NB4 (cell line): ENCODE data around the gene KLHL11.

Experiments used
- DNase-seq: peaks from one replicate; pipeline ENCODE4 v3.0.0; 2010; ENCODE audit warnings: low read depth
- H3K4me3 ChIP-seq: one replicate; pipeline ENCODE4 v1.5.1; 2011; ENCODE audit warnings: mild to moderate bottlenecking, low read depth, low read length, moderate library complexity
- MAX ChIP-seq: IDR thresholded peaks from 2 replicates; pipeline ENCODE4 v1.6.1; 2011; ENCODE audit warnings: low read depth, low read length
- MYC ChIP-seq: IDR thresholded peaks from 2 replicates; pipeline ENCODE4 v1.6.1; 2011; ENCODE audit warnings: low read depth, low read length
- POLR2A ChIP-seq: IDR thresholded peaks from 2 replicates; pipeline ENCODE4 v1.6.1; 2011; ENCODE audit warnings: mild to moderate bottlenecking; ENCODE audit not compliant: insufficient read length; ENCODE audit errors: extremely low read depth
- TF ChIP-seq, protein P1 (sequence below): IDR thresholded peaks from one replicate; pipeline ENCODE4 v1.5.1; 2012; ENCODE audit warnings: low read depth, low read length

KLHL11 gene

GRCh38 chr17:41894791-41895331, 29.6 kb upstream of the KLHL11 start:
- DNase-seq, result no peak
- no peak overlapping the region for H3K4me3 ChIP-seq
- TF ChIP-seq, protein P1, sequence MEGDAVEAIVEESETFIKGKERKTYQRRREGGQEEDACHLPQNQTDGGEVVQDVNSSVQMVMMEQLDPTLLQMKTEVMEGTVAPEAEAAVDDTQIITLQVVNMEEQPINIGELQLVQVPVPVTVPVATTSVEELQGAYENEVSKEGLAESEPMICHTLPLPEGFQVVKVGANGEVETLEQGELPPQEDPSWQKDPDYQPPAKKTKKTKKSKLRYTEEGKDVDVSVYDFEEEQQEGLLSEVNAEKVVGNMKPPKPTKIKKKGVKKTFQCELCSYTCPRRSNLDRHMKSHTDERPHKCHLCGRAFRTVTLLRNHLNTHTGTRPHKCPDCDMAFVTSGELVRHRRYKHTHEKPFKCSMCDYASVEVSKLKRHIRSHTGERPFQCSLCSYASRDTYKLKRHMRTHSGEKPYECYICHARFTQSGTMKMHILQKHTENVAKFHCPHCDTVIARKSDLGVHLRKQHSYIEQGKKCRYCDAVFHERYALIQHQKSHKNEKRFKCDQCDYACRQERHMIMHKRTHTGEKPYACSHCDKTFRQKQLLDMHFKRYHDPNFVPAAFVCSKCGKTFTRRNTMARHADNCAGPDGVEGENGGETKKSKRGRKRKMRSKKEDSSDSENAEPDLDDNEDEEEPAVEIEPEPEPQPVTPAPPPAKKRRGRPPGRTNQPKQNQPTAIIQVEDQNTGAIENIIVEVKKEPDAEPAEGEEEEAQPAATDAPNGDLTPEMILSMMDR, result no peak
- TF ChIP-seq MYC, result no peak
- TF ChIP-seq POLR2A, result no peak
- no peak for TF ChIP-seq MAX

DNA sequence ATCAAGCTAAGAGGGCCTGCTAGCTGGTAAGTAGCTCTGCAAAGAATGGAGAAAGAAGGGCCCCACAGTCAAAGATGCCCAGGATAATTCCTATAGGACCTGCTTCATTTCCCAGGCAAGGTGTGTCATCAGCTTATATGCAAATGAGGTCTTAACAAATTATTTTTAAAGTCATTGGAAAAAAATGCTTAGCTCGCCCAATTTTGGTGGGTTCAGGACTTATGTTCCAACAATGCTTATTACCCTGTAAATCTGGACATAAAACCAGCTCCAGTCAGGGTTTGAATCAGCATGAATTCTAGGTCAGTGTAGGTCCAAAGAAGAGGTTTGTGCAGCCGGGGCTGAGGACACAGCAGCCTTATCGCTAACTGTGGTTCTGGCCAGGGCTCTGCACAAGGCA, 28.2 kb upstream of the KLHL11 start:
- H3K4me3 ChIP-seq, result no peak overlapping the region
- DNase-seq, result no peak
- TF ChIP-seq POLR2A, result no peak
- TF ChIP-seq MYC, result no peak

DNA sequence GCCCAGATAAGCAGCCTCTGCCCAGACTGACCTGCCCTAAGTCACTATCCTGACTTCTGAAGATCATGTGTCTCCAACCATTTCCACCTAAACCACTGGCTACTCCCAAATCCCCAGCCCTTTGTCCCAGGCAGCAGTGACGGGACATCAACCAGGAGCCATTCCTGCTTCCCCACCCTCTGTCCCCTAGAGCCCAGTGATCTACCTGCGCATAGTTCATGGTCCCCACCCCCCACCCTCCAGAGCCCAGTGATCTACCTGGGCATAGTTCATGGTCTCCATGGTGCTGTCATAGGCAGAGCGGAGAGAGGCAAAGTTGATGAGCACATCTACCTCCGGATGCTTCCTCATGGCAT, 26.8 kb upstream of the KLHL11 start:
- no peak for TF ChIP-seq POLR2A
- TF ChIP-seq MAX, result no peak
- TF ChIP-seq MYC, result no peak
- TF ChIP-seq, protein P1, result no peak
- no peak overlapping the region for H3K4me3 ChIP-seq
- DNase-seq, result no peak

GRCh38 chr17:41891135-41892020, 26.2 kb upstream of the KLHL11 start:
- no peak overlapping the region for H3K4me3 ChIP-seq
- DNase-seq, result no peak
- TF ChIP-seq MYC (no peak), POLR2A (no peak), MAX (no peak)
- TF ChIP-seq, protein P1, result no peak

DNA sequence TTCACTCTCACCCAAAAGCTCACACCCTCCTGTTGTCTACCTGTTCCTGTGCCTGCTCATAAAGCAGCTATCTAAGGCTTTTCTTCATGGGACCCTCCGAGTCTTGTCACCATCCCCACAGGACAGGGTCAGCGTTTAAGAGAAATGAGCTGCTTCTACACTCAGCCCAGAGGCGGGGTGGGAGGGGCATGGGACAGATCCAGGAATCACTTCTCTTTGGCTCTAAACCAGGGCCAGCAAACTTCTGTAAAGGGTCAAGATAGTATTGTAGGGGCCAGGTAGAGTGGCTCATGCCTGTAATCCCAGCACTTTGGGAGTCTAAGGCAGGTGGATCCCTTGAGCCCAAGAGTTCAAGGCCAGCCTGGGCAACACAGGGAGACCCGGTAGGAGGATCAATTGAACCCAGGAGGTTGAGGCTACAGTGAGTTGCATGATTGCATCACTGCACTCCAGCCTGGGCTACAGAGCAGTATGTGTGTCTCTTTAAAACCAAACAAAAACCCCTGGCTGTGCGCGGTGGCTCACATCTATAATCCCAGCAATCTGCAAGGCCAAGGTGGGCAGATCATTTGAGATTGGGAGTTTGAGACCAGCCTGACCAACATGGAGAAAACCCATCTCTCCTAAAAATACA, 23.2 kb upstream of the KLHL11 start:
- DNase-seq, result no peak
- no peak overlapping the region for H3K4me3 ChIP-seq
- TF ChIP-seq POLR2A (no peak), MYC (no peak), MAX (no peak)
- TF ChIP-seq, protein P1, result no peak

DNA sequence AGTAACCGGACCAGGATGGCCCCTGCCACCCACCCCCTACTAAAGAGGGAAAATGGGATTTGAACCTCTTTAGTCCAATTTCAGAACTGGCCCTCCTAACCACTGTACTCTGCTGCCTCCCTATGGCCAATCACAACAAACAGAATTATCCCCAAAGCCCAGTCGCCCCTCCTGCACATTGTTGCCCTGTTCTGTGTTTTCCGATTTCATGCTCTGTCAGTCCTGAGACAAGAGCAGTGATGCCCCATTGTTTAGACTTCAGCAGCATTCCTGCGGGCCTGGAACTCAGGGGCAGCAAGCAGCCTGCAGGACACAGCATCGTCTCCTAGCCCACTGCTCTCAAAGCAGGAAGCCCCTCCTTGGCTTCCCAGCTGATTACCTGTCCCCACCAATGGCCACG, 20.5 kb upstream of the KLHL11 start:
- DNase-seq, result peak; percentile 24

More for the DNA sequence above, 20.5 kb upstream of the KLHL11 start:
- no peak overlapping the region for H3K4me3 ChIP-seq
- TF ChIP-seq MAX, result no peak
- TF ChIP-seq MYC, result no peak
- TF ChIP-seq, protein P1, result no peak
- TF ChIP-seq POLR2A, result no peak
